ENCODE measurements around the gene C20orf202.
"Not testable (repeated sequence)": the region's sequence is repeated elsewhere in the genome, so short reads cannot be mapped to it uniquely, and the experiment has no call there.

The C20orf202 gene

DNA sequence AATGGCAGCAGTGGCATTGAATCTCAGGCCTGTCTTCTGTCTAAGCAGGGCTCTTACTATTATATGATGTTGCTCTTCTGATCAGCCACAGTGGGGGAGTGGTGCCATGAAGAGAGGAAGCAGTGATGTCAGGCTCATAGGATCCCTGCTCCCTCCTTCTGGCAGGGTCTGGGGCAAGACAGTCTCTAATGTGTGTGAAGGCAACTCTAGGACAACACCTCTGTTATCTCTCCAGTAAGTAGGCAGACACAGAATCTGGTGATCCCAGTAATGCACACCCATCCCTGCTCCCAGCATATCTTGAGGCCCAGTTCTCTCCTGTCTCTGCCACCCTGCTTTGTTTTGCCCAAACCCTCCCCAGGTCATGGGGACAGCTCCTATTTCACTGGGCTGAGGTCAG, 8.8 kb downstream of the C20orf202 start:
- DNase-seq, result no peak

GRCh38 chr20:1212607-1213396, 9.5 kb downstream of the C20orf202 start:
- no peak for DNase-seq

DNA sequence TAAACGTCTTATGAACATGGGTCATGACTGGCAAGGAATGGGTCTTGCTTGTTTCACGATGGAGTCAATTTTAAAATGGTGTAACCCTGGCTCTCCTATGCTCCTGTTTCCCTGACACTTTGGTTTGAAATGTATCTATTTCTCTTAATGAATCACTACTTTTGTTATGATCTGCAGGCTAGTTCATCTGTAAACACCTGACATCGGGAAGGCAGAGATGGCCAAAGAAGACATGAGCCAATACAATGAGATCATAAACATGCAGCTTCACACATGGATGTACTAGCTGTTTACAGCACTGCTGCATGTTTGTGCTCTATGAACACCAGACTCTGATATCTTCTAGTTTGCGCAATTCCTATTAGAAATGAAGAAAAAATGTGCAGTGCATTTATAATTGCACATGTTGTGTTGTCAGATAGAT, 11.6 kb downstream of the C20orf202 start:
- DNase-seq, result no peak

DNA sequence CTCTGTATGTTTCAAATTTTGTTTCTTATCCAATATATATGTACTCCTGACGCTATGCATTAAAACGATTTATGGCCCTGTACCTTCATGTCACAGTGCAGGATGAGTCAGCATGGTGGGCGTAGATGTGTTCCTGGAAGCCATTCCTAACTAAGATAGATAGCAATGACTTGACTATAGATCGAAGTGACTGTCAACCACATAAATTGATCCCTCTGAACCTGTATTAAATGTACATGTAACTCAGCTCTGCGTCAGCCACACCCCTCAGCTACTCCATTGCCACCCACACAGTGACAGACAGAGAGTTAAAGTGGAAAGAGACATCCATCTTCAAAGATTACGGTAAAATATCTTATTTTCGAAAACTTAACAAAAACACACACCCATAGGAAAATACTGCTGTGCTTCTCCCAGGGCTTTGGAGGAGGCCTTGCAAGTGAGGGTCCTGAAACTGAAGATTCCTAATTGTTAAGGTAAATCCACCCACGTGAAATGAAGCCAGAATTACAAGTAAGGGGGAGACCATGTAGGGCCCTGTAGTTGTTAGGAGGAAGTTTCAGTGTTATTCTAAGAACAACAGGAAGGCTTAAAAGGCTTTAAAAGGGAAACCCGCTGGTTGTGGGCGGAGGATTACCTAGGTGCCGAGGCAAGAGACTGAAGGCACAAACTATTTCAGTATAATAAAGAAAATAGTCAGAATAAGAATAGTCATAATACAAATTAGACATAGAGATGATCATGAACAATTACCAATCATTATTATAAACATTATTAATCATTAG, 12.3 kb downstream of the C20orf202 start:
- no peak for DNase-seq

DNA sequence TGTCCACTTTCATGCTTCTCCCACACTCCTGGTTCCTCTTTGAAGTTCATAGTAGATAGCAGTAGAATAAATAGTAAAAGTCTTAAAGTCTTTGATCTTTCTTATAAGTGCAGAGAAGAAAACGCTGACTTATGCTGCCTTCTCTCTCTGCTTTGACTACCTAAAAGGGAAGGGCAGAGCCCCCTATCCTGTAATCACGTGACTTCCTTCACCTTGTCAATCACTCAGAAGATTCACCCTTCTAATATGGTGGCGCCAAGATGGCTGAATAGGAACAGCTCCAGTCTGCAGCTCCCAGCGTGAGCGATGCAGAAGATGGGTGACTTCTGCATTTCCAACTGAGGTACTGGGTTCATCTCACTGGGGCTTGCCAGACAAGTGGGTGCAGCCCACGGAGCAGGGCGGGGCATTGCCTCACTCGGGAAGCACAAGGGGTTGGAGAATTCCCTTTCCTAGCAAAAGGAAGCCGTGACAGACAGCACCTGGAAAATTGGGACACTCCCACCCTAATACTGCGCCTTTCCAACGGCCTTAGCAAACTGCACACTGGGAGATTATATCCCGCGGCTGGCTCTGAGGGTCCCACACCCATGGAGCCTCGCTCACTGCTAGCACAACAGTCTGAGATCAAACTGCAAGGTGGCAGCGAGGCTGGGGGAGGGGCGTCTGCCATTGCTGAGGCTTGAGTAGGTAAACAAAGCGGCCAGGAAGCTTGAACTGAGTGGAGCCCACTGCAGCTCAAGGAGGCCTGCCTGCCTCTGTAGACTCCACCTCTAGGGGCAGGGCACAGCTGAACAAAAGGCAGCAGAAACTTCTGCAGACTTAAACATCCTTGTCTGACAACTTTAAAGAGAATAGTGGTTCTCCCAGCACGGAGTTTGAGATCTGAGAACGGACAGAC, 13.5 kb downstream of the C20orf202 start:
- not testable (repeated sequence) for DNase-seq

DNA sequence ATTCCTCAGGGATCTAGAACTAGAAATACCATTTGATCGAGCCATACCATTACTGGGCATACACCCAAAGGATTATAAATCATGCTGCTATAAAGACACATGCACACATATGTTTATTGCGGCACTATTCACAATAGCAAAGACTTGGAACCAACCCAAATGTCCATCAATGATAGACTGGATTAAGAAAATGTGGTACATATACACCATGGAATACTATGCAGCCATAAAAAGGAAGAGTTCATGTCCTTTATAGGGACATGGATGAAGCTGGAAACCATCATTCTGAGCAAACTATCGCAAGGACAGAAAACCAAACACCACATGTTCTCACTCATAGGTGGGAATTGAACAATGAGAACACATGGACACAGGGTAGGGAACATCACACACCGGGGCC, 19.5 kb downstream of the C20orf202 start:
- not testable (repeated sequence) for DNase-seq

DNA sequence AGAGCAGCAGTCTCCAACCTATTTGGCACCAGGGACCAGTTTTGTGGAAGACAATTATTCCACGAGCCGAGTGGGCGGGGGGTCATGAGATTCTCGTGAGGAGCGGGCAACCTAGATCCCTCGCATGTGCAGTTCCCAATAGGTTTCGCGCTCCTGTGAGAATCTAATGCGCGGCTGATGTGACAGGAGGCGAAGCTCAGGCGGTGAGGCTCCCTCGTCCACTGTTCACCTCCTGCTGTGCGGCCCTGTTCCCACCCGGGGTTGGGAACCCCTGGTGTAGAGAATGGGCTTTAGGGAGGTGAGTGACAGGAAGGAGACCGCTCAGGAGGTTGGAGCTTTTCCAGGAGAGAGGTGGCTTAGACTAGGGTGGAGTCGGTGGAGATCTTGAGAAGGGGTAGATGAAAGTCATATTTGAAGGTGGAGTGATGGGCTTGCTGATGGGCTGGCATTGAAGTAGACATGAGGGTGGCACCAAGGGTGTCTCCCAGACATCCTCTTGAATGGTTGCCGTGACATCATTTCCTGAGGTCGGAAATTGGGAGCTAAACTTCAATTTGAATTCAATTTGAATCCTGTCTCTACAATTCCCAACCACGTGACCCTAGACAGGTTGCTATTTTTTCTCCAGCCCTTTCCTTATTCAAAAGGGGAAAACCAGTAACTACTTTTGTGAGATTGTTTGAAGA, 21.1 kb downstream of the C20orf202 start:
- no peak for DNase-seq

- DNase-seq, result no peak
Observed at GRCh38 chr20:1225263-1225782, 22.1 kb downstream of the C20orf202 start.

DNA sequence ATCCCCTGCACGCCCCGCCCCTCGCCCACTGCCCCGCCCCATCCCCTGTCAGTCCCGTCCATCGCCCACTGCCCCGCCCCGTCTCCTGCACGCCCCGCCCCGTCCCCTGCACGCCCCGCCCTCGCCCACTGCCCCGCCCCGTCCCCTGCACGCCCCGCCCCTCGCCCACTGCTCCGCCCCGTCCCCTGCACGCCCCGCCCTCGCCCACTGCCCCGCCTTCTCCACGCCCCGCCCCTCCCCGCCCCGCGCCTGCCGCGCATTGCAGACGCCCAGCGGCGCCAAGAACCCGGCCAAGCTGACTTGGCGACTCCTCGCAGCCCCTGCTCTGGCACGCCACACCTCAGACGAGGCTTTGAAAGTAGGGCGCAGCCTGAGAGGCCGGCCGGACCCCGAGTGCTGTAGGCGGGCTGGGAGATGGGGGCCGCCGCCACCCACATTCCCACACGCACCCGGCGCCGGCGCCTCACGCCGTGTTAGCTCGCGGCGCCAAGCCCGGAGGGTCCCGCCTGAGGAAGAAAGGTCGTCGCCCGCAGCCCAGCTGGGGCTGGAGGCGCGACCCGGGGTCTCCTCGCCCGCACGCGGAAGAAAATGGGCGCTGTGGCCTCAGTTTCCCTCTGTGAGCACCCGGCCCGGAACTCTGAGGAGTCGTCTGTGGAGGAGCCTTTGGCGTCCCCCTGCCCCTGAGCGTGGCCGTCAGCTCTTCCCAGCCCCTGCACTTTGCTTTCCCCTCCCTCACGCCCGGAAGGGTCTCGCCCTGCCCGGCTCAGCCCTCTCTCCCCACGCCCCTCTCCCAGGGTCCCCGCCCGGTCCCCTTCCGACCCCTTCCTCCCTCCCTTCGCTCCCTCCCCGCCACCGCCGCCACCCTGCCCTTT, 22.8 kb downstream of the C20orf202 start, which contains the start of gene RAD21L1:
Gene RAD21L1, plus strand, starts transcription at position 262 of the 872 bp plus-strand sequence. CDS start 2,410 bp downstream, outside the sequence.
- DNase-seq, result no peak

DNA sequence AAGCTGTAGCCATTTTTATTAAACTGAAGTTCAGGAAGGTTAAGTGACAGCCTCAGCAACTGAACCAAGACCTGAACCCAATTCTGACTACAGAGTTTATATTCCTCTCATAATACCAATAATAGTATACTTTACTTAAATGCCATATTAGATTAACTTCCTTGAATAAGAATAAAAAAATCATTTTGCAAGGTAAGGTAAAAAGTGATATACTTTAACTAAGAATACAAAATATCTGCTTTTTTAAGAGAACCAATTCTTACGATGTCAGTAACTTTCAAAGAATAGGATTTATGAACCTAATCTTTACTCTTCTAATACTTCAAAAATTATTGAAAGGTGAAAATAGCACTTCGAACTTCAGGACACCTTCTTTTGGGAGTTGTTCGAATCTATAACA, 26.3 kb downstream of the C20orf202 start:
- DNase-seq, result no peak

- no peak for DNase-seq
Observed at GRCh38 chr20:1232286-1233111, 29.2 kb downstream of the C20orf202 start.

GRCh38 chr20:1240549-1240948, 37.3 kb downstream of the C20orf202 start:
- no peak for DNase-seq

DNA sequence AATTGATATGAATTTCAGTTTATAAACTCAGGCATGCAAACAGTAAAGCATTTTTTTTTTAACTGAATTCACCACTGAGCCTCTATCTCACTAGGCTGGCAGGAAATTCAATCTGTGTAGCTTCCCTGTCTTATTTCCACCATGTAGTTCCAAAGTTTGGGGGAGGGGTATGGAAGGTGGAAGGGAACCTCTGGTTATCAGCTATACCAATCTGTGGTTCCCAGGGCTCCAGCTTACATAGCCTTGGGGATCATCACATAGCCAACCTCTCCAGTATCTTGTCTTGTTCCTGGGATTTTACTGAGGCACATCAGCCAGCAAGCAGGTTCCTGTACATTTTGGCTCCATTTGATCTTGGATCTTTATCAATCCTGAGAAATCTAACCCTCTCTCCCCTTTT, 38.2 kb downstream of the C20orf202 start:
- no peak for DNase-seq

DNA sequence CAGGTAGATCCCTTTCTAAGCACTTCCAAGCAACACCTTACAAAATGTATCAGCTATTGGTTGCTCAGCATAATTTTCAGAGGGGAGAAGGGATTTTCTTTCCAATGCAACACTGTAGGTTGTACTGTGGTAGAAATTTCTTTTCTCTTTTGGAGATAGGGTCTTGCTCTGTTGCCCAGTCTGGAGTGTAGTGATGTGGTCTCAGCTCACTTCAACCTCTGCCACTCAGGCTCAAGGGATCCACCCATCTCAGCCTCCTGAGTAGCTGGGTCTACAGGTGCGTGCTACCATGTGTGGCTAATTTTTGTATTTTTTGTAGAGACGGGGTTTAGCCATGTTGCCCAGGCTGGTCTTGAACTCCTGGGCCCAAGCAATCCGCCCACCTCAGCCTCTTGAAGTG, 38.8 kb downstream of the C20orf202 start:
- DNase-seq, result no peak

DNA sequence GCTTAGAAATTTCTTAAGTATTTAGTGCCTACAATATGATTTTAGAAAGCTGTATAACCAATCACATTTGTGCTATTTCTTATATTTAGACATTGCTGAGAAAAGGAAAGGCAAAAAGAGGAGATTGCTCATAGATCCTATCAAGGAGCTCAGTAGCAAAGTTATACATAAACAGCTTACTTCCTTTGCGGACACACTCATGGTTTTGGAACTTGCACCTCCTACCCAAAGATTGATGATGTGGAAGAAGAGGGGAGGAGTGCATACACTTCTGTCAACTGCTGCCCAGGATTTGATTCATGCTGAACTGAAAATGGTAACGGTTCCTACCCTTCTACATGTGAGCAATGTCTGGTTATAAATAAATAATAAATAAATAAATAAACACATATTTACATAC, 39.3 kb downstream of the C20orf202 start:
- no peak for DNase-seq

DNA sequence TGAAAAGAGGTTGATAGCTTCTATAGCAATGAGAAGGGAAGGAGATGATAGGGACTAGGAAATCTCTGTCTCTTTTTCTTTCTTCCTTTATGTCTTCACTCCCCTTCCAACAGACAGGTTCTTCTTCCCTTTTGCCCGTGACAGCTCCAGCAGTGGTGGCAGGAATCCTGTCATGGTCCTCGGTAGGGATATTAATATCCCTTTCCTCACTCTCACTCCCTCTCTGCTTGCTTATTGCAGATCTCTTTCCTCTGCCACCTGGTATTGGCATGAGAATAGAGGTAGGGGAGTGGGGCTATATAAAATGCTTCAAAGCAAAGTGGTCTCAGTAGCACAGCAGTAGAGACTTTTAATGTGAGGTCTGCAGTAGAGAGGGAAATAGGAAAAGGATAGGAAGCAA, 42.3 kb downstream of the C20orf202 start:
- DNase-seq, result no peak

GRCh38 chr20:1247689-1248088, 44.4 kb downstream of the C20orf202 start:
- DNase-seq, result no peak

DNA sequence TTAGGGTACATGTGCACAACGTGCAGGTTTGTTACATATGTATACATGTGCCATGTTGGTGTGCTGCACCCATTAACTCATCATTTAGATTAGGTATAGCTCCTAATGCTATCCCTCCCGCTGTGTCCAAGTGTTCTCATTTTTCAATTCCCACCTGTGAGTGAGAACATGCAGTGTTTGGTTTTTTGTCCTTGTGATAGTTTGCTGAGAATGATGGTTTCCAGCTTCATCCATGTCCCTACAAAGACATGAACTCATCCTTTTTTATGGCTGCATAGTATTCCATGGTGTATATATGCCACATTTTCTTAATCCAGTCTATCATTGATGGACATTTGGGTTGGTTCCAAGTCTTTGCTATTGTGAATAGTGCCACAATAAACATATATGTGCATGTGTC, 47.0 kb downstream of the C20orf202 start:
- DNase-seq, result not testable (repeated sequence)

- DNase-seq, result no peak
Observed at GRCh38 chr20:1252416-1252815, 49.2 kb downstream of the C20orf202 start.

GRCh38 chr20:1254254-1254653, 51.0 kb downstream of the C20orf202 start:
- no peak for DNase-seq
